Stomach smooth muscle (tissue), 2 donors: ENCODE data around the gene HTT.
A peak's percentile ranks its signal among the peaks of the same experiment; 100 is the strongest.

Experiments
- H3K27ac ChIP-seq: one replicate; pipeline ENCODE4 v1.7.0; 2013; ENCODE audit warnings: mild to moderate bottlenecking, low read length, inconsistent platforms
- H3K27me3 ChIP-seq, 2 donors: one replicate each; pipeline ENCODE4 v1.7.0; 2013; ENCODE audit warnings: low read length in 2 of 2; ENCODE audit not compliant: insufficient read depth in 2 of 2, control insufficient read depth in 1 of 2
- H3K36me3 ChIP-seq, 2 donors: one replicate each; pipeline ENCODE4 v1.7.0; 2013; ENCODE audit warnings: low read length in 2 of 2; ENCODE audit not compliant: control insufficient read depth in 2 of 2, insufficient read depth in 2 of 2
- H3K4me1 ChIP-seq: one replicate; pipeline ENCODE4 v1.7.0; 2013; ENCODE audit warnings: low read length; ENCODE audit not compliant: control insufficient read depth, insufficient read depth
- H3K4me3 ChIP-seq, 2 donors: one replicate each; pipeline ENCODE4 v1.7.0; 2013; ENCODE audit warnings: low read length in 2 of 2
- H3K9ac ChIP-seq, 2 donors: one replicate each; pipeline ENCODE4 v1.7.0; 2013; ENCODE audit warnings: low read length in 2 of 2, mild to moderate bottlenecking in 1 of 2
- H3K9me3 ChIP-seq, 2 donors: one replicate each; pipeline ENCODE4 v1.7.0; 2013; ENCODE audit warnings: low read length in 2 of 2; ENCODE audit not compliant: control insufficient read depth in 2 of 2
- donor health status: healthy.
- donor health status: Pancreatic carcinoma.

Gene HTT

GRCh38 chr4:3237712-3238560, 163.5 kb downstream of the HTT start:
- Histone ChIP-seq H3K36me3 (peaks cover 33 to 51% of the 10 kb centered on the region in 2 donors), H3K27me3 (no peaks in the 10 kb centered on the region), H3K27ac (no peak overlapping the region)

GRCh38 chr4:3238721-3239120, 164.2 kb downstream of the HTT start:
- Histone ChIP-seq H3K9me3 (no peaks in the 10 kb centered on the region), H3K27me3 (no peaks in the 10 kb centered on the region), H3K4me3 (no peak overlapping the region), H3K36me3 (peaks cover 27 to 43% of the 10 kb centered on the region in 2 donors), H3K27ac (no peak overlapping the region), H3K9ac (no peak overlapping the region), H3K4me1 (peaks cover 21% of the 10 kb centered on the region)

More at GRCh38 chr4:3237712-3238560, 163.5 kb downstream of the HTT start:
- Histone ChIP-seq H3K9me3 (no peaks in the 10 kb centered on the region), H3K9ac (no peak overlapping the region), H3K4me3 (no peak overlapping the region), H3K4me1 (peaks cover 18% of the 10 kb centered on the region)

GRCh38 chr4:3239303-3239702, 164.8 kb downstream of the HTT start:
- Histone ChIP-seq H3K9ac (no peak overlapping the region), H3K27me3 (no peaks in the 10 kb centered on the region), H3K4me1 (peaks cover 21% of the 10 kb centered on the region), H3K9me3 (no peaks in the 10 kb centered on the region), H3K36me3 (peaks cover 22 to 38% of the 10 kb centered on the region in 2 donors), H3K27ac (no peak overlapping the region), H3K4me3 (no peak overlapping the region)

- no peaks in the 10 kb centered on the region for H3K9me3 ChIP-seq
- H3K27ac ChIP-seq, result peak overlapping the region; percentile 82
- peaks cover 19 to 30% of the 10 kb centered on the region in 2 donors for H3K36me3 ChIP-seq
These were observed 165.8 kb downstream of the HTT start for GRCh38 chr4:3239998-3240920.

GRCh38 chr4:3240936-3241522, 166.5 kb downstream of the HTT start:
- peak overlapping the region in 1 of 2 donors; percentile 15 for H3K4me3 ChIP-seq
- H3K4me1 ChIP-seq, result peaks cover 21% of the 10 kb centered on the region
- H3K9me3 ChIP-seq, result no peaks in the 10 kb centered on the region
- H3K27me3 ChIP-seq, result no peaks in the 10 kb centered on the region
- H3K27ac ChIP-seq, result peak overlapping the region; percentile 82
- H3K9ac ChIP-seq, result peak overlapping the region in 1 of 2 donors; percentile 65
- H3K36me3 ChIP-seq, result peaks cover 11 to 24% of the 10 kb centered on the region in 2 donors

More at GRCh38 chr4:3239998-3240920, 165.8 kb downstream of the HTT start:
- Histone ChIP-seq H3K9ac (no peak overlapping the region), H3K4me3 (no peak overlapping the region), H3K4me1 (peaks cover 21% of the 10 kb centered on the region), H3K27me3 (no peaks in the 10 kb centered on the region)

GRCh38 chr4:3241898-3242524, 167.5 kb downstream of the HTT start:
- H3K27me3 ChIP-seq, result no peaks in the 10 kb centered on the region
- H3K9me3 ChIP-seq, result no peaks in the 10 kb centered on the region
- H3K27ac ChIP-seq, result peak overlapping the region; percentile 82
- peaks cover 27% of the 10 kb centered on the region for H3K4me1 ChIP-seq
- H3K9ac ChIP-seq, result peak overlapping the region in 1 of 2 donors; percentile 65
- H3K4me3 ChIP-seq, result no peak overlapping the region
- peaks cover 8 to 15% of the 10 kb centered on the region in 2 donors for H3K36me3 ChIP-seq

GRCh38 chr4:3243136-3243780, 168.8 kb downstream of the HTT start:
- H3K36me3 ChIP-seq, result peaks cover 8 to 9% of the 10 kb centered on the region in 2 donors
- H3K4me3 ChIP-seq, result no peak overlapping the region
- no peak overlapping the region for H3K27ac ChIP-seq
- H3K9me3 ChIP-seq, result no peaks in the 10 kb centered on the region
- H3K27me3 ChIP-seq, result no peaks in the 10 kb centered on the region
- H3K9ac ChIP-seq, result no peak overlapping the region
- H3K4me1 ChIP-seq, result peaks cover 27% of the 10 kb centered on the region

- H3K27ac ChIP-seq, result no peak overlapping the region
- H3K9ac ChIP-seq, result no peak overlapping the region
- peaks cover 7 to 9% of the 10 kb centered on the region in 2 donors for H3K36me3 ChIP-seq
- peaks cover 27% of the 10 kb centered on the region for H3K4me1 ChIP-seq
- H3K4me3 ChIP-seq, result no peak overlapping the region
- H3K27me3 ChIP-seq, result no peaks in the 10 kb centered on the region
- no peaks in the 10 kb centered on the region for H3K9me3 ChIP-seq
These were observed 169.5 kb downstream of the HTT start for GRCh38 chr4:3244002-3244401.

- Histone ChIP-seq H3K4me3 (no peak overlapping the region), H3K9me3 (no peaks in the 10 kb centered on the region), H3K27ac (no peak overlapping the region), H3K9ac (no peak overlapping the region), H3K36me3 (peaks cover 3 to 6% of the 10 kb centered on the region in 2 donors), H3K27me3 (no peaks in the 10 kb centered on the region), H3K4me1 (peaks cover 27% of the 10 kb centered on the region)
These were observed 170.3 kb downstream of the HTT start for GRCh38 chr4:3244747-3245146.
